NT2/D1 (cell line): ENCODE data around the gene DNAAF5.

Experiments used
- DNase-seq: peaks from one replicate; pipeline ENCODE4 v3.0.0-alpha.2; 2011; ENCODE audit warnings: low read depth, low spot score
- H3K27me3 ChIP-seq: 2 replicates; pipeline ENCODE4 v1.6.0; 2011; ENCODE audit warnings: mild to moderate bottlenecking; ENCODE audit not compliant: insufficient read length, insufficient read depth
- H3K36me3 ChIP-seq: 2 replicates; pipeline ENCODE4 v1.6.1; 2011; ENCODE audit warnings: mild to moderate bottlenecking, low read length, mixed read lengths; ENCODE audit not compliant: insufficient read depth, insufficient read length
- H3K4me1 ChIP-seq: 2 replicates; pipeline ENCODE4 v1.5.1; 2011; ENCODE audit not compliant: insufficient read depth, insufficient read length
- H3K4me3 ChIP-seq: 2 replicates; pipeline ENCODE4 v1.5.1; 2011; ENCODE audit warnings: low read depth; ENCODE audit not compliant: insufficient read length
- H3K9ac ChIP-seq: 2 replicates; pipeline ENCODE4 v1.6.0; 2011; ENCODE audit warnings: low read depth; ENCODE audit not compliant: insufficient read length
- H3K9me3 ChIP-seq: 2 replicates; pipeline ENCODE4 v1.5.1; 2011; ENCODE audit warnings: mild to moderate bottlenecking, low read length; ENCODE audit not compliant: insufficient read depth
- SUZ12 ChIP-seq: IDR thresholded peaks from 2 replicates; pipeline ENCODE4 v1.6.1; 2011; ENCODE audit not compliant: insufficient read length, insufficient read depth; ENCODE audit errors: extremely low read depth
- YY1 ChIP-seq: IDR thresholded peaks from 2 replicates; pipeline ENCODE4 v1.6.1; 2011; ENCODE audit not compliant: insufficient read length, insufficient read depth
- ZNF274 ChIP-seq: IDR thresholded peaks from 2 replicates; pipeline ENCODE4 v1.6.1; 2011; ENCODE audit warnings: mild to moderate bottlenecking, low read depth, low read length

The DNAAF5 gene

DNA sequence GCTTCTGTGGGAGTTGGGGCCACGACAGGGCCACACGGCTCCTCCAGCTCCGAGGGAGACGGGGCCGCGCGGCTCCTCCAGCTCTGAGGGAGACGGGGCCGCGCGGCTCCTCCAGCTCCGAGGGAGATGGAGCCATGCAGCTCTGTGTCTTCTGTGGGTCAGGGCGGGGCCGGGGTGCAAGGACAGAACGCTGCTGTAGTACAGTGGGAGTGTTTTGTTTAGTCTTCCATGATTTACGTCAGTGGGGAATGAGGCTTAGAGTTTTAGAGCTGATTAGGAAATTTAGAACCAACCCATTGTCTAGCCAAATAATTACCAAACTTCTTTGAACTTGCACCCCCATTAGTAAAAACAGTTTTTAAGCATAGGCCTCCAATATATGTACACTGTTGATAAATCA lies 33.5 kb downstream of the DNAAF5 start:
- TF ChIP-seq ZNF274 (no peak), SUZ12 (no peak), YY1 (no peak)
- H3K9ac ChIP-seq = no peak overlapping the region
- H3K4me1 ChIP-seq = no peaks in the 10 kb centered on the region
- no peak overlapping the region for H3K4me3 ChIP-seq
- DNase-seq = no peak
- H3K27me3 ChIP-seq = no peaks in the 10 kb centered on the region
- peaks cover 94% of the 10 kb centered on the region for H3K36me3 ChIP-seq
- H3K9me3 ChIP-seq = no peaks in the 10 kb centered on the region

DNA sequence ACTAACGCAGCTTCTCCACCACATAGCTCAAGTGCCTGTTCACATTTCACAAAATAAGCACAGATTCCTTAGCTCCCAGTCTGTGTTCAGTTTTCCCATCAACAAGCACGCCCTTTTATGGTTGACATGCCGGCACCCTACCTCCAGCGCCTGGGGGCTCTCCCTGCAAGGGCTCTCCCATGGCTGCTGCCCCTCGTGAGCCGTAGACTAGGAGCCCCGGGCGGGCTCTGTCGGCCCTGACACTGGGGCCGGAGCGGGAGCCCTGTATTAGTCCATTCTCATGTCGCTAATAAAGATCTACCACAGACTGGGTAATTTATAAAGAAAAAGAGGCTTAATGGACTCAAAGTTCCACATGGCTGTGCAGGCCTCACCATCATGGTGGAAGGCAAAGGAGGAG lies 34.6 kb downstream of the DNAAF5 start:
- Histone ChIP-seq H3K36me3 (peaks cover 94% of the 10 kb centered on the region), H3K27me3 (no peaks in the 10 kb centered on the region), H3K4me3 (no peak overlapping the region), H3K9ac (no peak overlapping the region), H3K4me1 (no peaks in the 10 kb centered on the region), H3K9me3 (no peaks in the 10 kb centered on the region)
- DNase-seq = no peak
- TF ChIP-seq SUZ12 (no peak), ZNF274 (no peak), YY1 (no peak)

DNA sequence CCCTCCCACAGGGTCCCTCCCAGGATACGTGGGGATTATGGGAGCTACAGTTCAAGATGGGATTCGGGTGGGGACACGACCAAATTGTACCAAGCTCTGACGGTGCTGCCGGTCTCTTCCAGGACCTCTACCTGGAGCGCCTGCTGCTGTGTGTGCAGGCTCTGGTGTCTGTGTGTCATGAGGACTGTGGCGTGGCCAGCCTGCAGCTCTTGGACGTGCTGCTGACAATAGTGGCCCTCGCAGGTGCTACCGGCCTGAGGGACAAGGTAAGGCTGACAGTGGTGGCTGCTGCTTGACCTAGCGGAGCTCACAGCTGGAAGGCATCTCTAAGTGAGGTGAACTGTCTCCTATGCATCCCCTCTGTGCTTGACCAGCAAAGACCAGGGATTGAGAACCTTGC lies 35.1 kb downstream of the DNAAF5 start:
- H3K27me3 ChIP-seq = no peaks in the 10 kb centered on the region
- H3K36me3 ChIP-seq = peaks cover 94% of the 10 kb centered on the region
- no peak overlapping the region for H3K9ac ChIP-seq
- no peak for TF ChIP-seq SUZ12
- no peak for TF ChIP-seq ZNF274
- TF ChIP-seq YY1 = no peak
- H3K4me1 ChIP-seq = no peaks in the 10 kb centered on the region
- DNase-seq = no peak
- no peaks in the 10 kb centered on the region for H3K9me3 ChIP-seq
- H3K4me3 ChIP-seq = no peak overlapping the region

DNA sequence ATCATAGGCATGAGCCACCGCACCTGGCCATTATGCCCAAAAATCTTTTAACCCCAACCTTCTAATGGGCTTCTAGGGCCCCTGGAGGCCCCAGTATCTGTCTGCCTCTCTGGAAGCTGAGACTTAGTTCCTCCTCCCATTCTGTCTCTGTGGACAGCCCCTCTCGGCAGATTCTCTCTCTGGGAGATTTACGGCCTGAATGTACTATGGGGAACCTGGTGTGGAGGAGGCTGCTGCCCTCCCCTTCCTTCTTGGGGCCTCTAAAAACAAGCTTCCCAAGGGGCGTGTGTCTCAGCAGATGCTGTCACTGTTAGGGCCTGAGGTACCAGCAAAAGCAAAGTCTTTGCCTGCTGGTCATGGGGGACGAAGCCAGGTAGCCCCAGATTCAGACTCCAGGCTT lies 36.4 kb downstream of the DNAAF5 start:
- Histone ChIP-seq H3K9me3 (no peaks in the 10 kb centered on the region), H3K4me3 (no peak overlapping the region), H3K36me3 (peaks cover 93% of the 10 kb centered on the region), H3K27me3 (no peaks in the 10 kb centered on the region), H3K4me1 (no peaks in the 10 kb centered on the region), H3K9ac (no peak overlapping the region)
- no peak for TF ChIP-seq SUZ12
- TF ChIP-seq YY1 = no peak
- TF ChIP-seq ZNF274 = no peak
- no peak for DNase-seq

GRCh38 chr7:763762-764161 lies 37.3 kb downstream of the DNAAF5 start:
- TF ChIP-seq YY1 (no peak), ZNF274 (no peak), SUZ12 (no peak)

GRCh38 chr7:765383-765782 lies 38.9 kb downstream of the DNAAF5 start:
- no peaks in the 10 kb centered on the region for H3K27me3 ChIP-seq
- H3K36me3 ChIP-seq = peaks cover 93% of the 10 kb centered on the region
- H3K9ac ChIP-seq = no peak overlapping the region
- H3K4me3 ChIP-seq = no peak overlapping the region
- no peak for DNase-seq
- H3K9me3 ChIP-seq = no peaks in the 10 kb centered on the region
- H3K4me1 ChIP-seq = peaks cover 4% of the 10 kb centered on the region
- no peak for TF ChIP-seq YY1
- no peak for TF ChIP-seq ZNF274
- TF ChIP-seq SUZ12 = no peak

More at GRCh38 chr7:763762-764161, 37.3 kb downstream of the DNAAF5 start:
- H3K36me3 ChIP-seq = peaks cover 96% of the 10 kb centered on the region
- H3K27me3 ChIP-seq = no peaks in the 10 kb centered on the region
- peaks cover under 1% of the 10 kb centered on the region for H3K4me1 ChIP-seq
- H3K4me3 ChIP-seq = no peak overlapping the region
- no peaks in the 10 kb centered on the region for H3K9me3 ChIP-seq
- DNase-seq = no peak
- H3K9ac ChIP-seq = no peak overlapping the region

DNA sequence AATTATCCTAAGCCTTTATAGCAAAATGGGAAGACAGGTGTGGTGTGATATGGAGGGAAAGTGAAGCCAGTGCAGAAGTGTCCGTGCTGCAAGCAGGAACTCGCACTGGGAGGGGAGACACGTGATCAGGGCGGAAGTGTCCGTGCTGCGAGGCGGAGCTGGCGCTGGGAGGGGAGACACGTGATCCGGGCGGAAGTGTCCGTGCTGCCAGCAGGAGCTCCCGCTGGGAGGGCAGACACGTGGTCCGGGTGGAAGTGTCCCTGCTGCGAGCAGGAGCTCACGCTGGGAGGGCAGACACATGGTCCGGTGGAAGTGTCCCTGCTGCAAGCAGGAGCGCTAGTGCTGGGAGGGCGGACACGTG lies 41.1 kb downstream of the DNAAF5 start:
- TF ChIP-seq ZNF274 = no peak
- TF ChIP-seq YY1 = no peak
- TF ChIP-seq SUZ12 = no peak
- H3K4me1 ChIP-seq = peaks cover 4% of the 10 kb centered on the region

More for the DNA sequence above, 41.1 kb downstream of the DNAAF5 start:
- no peak for DNase-seq
- Histone ChIP-seq H3K27me3 (no peaks in the 10 kb centered on the region), H3K36me3 (peaks cover 92% of the 10 kb centered on the region), H3K4me3 (no peak overlapping the region), H3K9ac (no peak overlapping the region), H3K9me3 (no peaks in the 10 kb centered on the region)
